PC-9 (cell line): Measurements from ENCODE around the gene HTR3A. TPM values are rescaled to one million over a fixed set of nuclear protein-coding genes. Genes with fewer than 3 reads are reported as not detected.
A peak's percentile ranks its signal among the peaks of the same experiment; 100 is the strongest.

ENCODE experiments used
- BruUV-seq: library from RNA; stranded (reverse); fragments of 400-500 nt; replicated peaks from 2 replicates; lab custom pipeline; 2021; lab: Mats Ljungman, UMichigan
- CTCF ChIA-PET: fragments of 300-600 bp; sonication (Branson Sonifier 250); formaldehyde crosslinking; loops from one replicate; lab custom pipeline; 2022; ENCODE audit warnings: antibody characterized with exemption; lab: Charles Lee
- POLR2A ChIA-PET: fragments of 300-600 bp; sonication (Branson Sonifier 250); formaldehyde crosslinking; loops from one replicate; lab custom pipeline; 2022; ENCODE audit warnings: antibody characterized with exemption; ENCODE audit not compliant: unreplicated experiment; lab: Charles Lee
- DNase-seq, 2 experiments: peaks; one replicate each; pipeline versions ENCODE4 v3.0.0 to v3.0.0-alpha.2; 2015 to 2022; ENCODE audit warnings: mixed read lengths in 1 of 2
- H2AFZ ChIP-seq: fragments of 200-600 bp; sonication (generic); 2 replicates; pipeline ENCODE4 v1.8.1; 2017; ENCODE audit warnings: antibody characterized with exemption
- H3F3A ChIP-seq: fragments of 200-600 bp; sonication (generic); 2 replicates; pipeline ENCODE4 v1.8.1; 2017; ENCODE audit warnings: antibody characterized with exemption, mild to moderate bottlenecking, low read depth; ENCODE audit not compliant: insufficient read depth
- H3K27ac ChIP-seq: fragments of 200-600 bp; sonication (generic); 2 replicates; pipeline ENCODE4 v1.6.1; 2016; ENCODE audit warnings: mixed run types
- H3K27me3 ChIP-seq: fragments of 200-600 bp; sonication (generic); 2 replicates; pipeline ENCODE4 v1.6.1; 2016; ENCODE audit warnings: low read depth, mixed run types; ENCODE audit not compliant: insufficient read depth
- H3K36me3 ChIP-seq: fragments of 200-600 bp; sonication (generic); 2 replicates; pipeline ENCODE4 v1.6.1; 2016; ENCODE audit warnings: low read depth, mixed run types
- H3K4me1 ChIP-seq: fragments of 200-600 bp; sonication (generic); replicated peaks from 2 replicates; pipeline ENCODE4 v1.6.1; 2016; ENCODE audit warnings: mixed run types; ENCODE audit not compliant: insufficient read depth
- H3K4me2 ChIP-seq: fragments of 200-600 bp; sonication (generic); 2 replicates; pipeline ENCODE4 v1.6.1; 2017; ENCODE audit warnings: mixed run types
- H3K4me3 ChIP-seq: fragments of 200-600 bp; sonication (generic); 2 replicates; pipeline ENCODE4 v1.6.1; 2016; ENCODE audit warnings: mixed run types
- H3K79me2 ChIP-seq: fragments of 200-600 bp; sonication (generic); 2 replicates; pipeline ENCODE4 v1.6.1; 2017; ENCODE audit warnings: low read depth, mixed run types
- H3K9me2 ChIP-seq: fragments of 200-600 bp; sonication (generic); 2 replicates; pipeline ENCODE4 v1.8.1; 2017; ENCODE audit warnings: mild to moderate bottlenecking; ENCODE audit not compliant: insufficient read depth
- H3K9me3 ChIP-seq: fragments of 200-600 bp; sonication (generic); 2 replicates; pipeline ENCODE4 v1.8.1; 2016; ENCODE audit warnings: low read depth; ENCODE audit not compliant: insufficient read depth
- H4K20me1 ChIP-seq: fragments of 200-600 bp; sonication (generic); 2 replicates; pipeline ENCODE4 v1.8.1; 2017; ENCODE audit not compliant: insufficient read depth
- EZH2 ChIP-seq: fragments of 200-600 bp; sonication (generic); IDR thresholded peaks from 2 replicates; pipeline ENCODE4 v1.8.0; 2017; ENCODE audit warnings: antibody characterized with exemption, low read depth
- intact Hi-C: fragments of 100-400 bp; cut with micrococcal nuclease; formaldehyde crosslinking; loops from one replicate; pipeline ENCODE4 v1.10.0; 2022; ENCODE audit not compliant: unreplicated experiment
- total RNA-seq: library from RNA; stranded (reverse); gene quantifications from 2 replicates; pipeline ENCODE4 v1.2.3, GENCODE V29; 2021
- TF ChIP-seq, protein P1 (sequence below): fragments of 200-600 bp; sonication (generic); conservative IDR thresholded peaks from 2 replicates; pipeline ENCODE4 v1.6.1; 2017; ENCODE audit warnings: mixed run types, antibody characterized with exemption, mild to moderate bottlenecking, moderate library complexity

HTR3A gene
- total RNA-seq, 1 experiment from 2014 or later, result not detected

DNA sequence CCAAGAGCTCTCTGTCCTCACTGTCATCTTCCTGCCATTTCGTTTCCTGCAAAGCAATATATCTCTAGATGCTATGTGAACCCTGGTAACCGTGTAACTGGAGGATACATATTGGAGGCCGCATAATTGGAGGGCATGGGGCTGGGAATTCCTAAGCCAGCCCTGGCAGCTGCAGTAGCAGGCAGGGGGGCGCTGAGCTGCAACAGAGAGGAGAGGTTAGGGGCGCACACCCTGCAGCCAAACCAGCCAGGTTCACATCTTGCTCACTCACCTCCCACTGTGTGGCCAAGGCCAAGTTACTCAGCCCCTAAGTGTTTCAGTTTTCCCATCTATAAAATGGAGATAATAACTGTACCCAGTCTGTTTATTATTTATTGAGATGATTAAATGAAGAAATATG, 44.7 kb downstream of the HTR3A start:
- DNase-seq, result peak in 1 of 2 experiments; percentile 2
- H3F3A ChIP-seq, result no peaks in the 10 kb centered on the region
- CTCF ChIA-PET, result no interaction called here
- no peaks in the 10 kb centered on the region for H3K36me3 ChIP-seq
- TF ChIP-seq, protein P1, sequence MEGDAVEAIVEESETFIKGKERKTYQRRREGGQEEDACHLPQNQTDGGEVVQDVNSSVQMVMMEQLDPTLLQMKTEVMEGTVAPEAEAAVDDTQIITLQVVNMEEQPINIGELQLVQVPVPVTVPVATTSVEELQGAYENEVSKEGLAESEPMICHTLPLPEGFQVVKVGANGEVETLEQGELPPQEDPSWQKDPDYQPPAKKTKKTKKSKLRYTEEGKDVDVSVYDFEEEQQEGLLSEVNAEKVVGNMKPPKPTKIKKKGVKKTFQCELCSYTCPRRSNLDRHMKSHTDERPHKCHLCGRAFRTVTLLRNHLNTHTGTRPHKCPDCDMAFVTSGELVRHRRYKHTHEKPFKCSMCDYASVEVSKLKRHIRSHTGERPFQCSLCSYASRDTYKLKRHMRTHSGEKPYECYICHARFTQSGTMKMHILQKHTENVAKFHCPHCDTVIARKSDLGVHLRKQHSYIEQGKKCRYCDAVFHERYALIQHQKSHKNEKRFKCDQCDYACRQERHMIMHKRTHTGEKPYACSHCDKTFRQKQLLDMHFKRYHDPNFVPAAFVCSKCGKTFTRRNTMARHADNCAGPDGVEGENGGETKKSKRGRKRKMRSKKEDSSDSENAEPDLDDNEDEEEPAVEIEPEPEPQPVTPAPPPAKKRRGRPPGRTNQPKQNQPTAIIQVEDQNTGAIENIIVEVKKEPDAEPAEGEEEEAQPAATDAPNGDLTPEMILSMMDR, result no peak
- no peak for TF ChIP-seq EZH2
- H4K20me1 ChIP-seq, result no peaks in the 10 kb centered on the region
- BruUV-seq, result no TSS peak
- H3K79me2 ChIP-seq, result no peaks in the 10 kb centered on the region
- peaks cover 52% of the 10 kb centered on the region for H3K27me3 ChIP-seq
- H3K27ac ChIP-seq, result no peak overlapping the region
- no peak overlapping the region for H3K4me3 ChIP-seq
- intact Hi-C loops, result no loop called here
- POLR2A ChIA-PET, result no interaction called here
- no peaks in the 10 kb centered on the region for H3K4me1 ChIP-seq
- no peak overlapping the region for H2AFZ ChIP-seq
- H3K9me3 ChIP-seq, result no peaks in the 10 kb centered on the region
- H3K4me2 ChIP-seq, result no peak overlapping the region
- H3K9me2 ChIP-seq, result no peaks in the 10 kb centered on the region

DNA sequence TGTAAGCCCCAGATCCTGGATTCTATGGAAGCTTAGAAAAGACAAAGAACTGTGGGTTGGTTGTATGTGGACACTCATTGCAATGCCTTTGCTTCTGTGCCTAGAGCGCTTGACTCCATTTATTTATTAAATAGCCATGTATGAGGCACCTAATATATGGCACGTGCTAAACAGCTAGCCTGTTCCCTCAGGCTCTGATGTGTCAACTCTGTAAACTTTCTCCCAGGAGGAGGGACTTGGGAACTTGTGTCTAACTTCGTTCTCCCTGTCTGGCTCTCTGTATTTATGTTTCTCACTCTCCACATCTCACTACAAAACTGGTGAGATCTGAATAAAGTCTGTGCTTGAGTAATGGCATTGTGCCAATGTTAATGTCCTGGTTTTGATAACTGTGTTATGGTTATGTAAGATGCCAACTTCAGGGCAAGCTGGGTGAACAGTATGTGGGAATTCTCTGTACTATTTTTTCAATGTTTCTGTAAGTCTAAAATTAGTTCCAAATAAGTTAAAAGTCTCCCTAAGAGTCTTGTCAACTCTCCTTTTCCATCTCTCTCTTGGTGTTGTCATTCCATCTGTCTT, 50.5 kb downstream of the HTR3A start:
- H3F3A ChIP-seq, result no peaks in the 10 kb centered on the region
- no peaks in the 10 kb centered on the region for H4K20me1 ChIP-seq
- H3K4me3 ChIP-seq, result no peak overlapping the region
- no peaks in the 10 kb centered on the region for H3K9me2 ChIP-seq
- ChIA-PET POLR2A (no interaction called here), CTCF (no interaction called here)
- no peaks in the 10 kb centered on the region for H3K9me3 ChIP-seq
- no peak overlapping the region for H3K4me2 ChIP-seq
- no peak for DNase-seq
- H3K27ac ChIP-seq, result no peak overlapping the region
- TF ChIP-seq, protein P1, result no peak
- no peak for TF ChIP-seq EZH2
- no peaks in the 10 kb centered on the region for H3K79me2 ChIP-seq
- H2AFZ ChIP-seq, result no peak overlapping the region
- H3K27me3 ChIP-seq, result peaks cover 65% of the 10 kb centered on the region
- intact Hi-C loops, result no loop called here
- BruUV-seq, result no TSS peak
- H3K4me1 ChIP-seq, result no peaks in the 10 kb centered on the region
- H3K36me3 ChIP-seq, result no peaks in the 10 kb centered on the region

DNA sequence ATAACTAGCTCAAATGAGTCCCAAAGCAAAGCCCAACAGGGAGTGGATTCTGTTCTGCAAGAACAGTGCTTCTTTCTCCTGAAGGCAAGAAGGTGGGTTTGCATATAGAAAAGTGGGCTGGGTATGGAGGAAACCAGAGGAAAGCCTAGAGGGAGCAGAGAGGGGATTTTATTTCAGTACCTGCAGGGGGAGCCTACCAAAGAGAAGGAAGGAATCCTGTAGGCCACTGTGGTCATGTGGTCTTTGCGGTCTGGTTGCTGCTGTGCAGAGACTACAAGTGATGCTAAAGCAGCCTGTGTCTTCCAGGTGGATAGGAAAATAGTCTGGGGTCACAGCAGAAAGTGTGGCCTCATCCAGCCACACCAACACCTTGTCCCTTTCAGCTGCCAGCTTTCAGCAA, 51.4 kb downstream of the HTR3A start:
- Histone ChIP-seq H3K27me3 (peaks cover 74% of the 10 kb centered on the region), H2AFZ (no peak overlapping the region), H3K36me3 (no peaks in the 10 kb centered on the region), H4K20me1 (no peaks in the 10 kb centered on the region), H3F3A (no peaks in the 10 kb centered on the region), H3K27ac (no peak overlapping the region), H3K9me3 (no peaks in the 10 kb centered on the region), H3K79me2 (no peaks in the 10 kb centered on the region), H3K4me1 (no peaks in the 10 kb centered on the region), H3K9me2 (no peaks in the 10 kb centered on the region), H3K4me2 (no peak overlapping the region), H3K4me3 (no peak overlapping the region)
- intact Hi-C loops, result no loop called here
- TF ChIP-seq EZH2, result no peak
- TF ChIP-seq, protein P1, result no peak; the same call in 1 of the 2 replicates
- ChIA-PET CTCF (no interaction called here), POLR2A (no interaction called here)
- BruUV-seq, result no TSS peak
- DNase-seq, result no peak
